GM23248 (cell line): Measurements from ENCODE around the gene GNAS-AS1.

Source experiments
- EZH2 ChIP-seq: fragments of 200-600 bp; sonication (generic); IDR thresholded peaks from 2 replicates; pipeline ENCODE4 v1.6.1; 2018; ENCODE audit warnings: antibody characterized with exemption, mild to moderate bottlenecking; ENCODE audit not compliant: insufficient read depth, poor library complexity, severe bottlenecking
- EZH2phosphoT487 ChIP-seq: fragments of 200-600 bp; sonication (generic); IDR thresholded peaks from 2 replicates; pipeline ENCODE4 v1.6.1; 2018; ENCODE audit warnings: antibody characterized with exemption, moderate library complexity, mild to moderate bottlenecking, low read depth; ENCODE audit not compliant: insufficient read depth

DNA sequence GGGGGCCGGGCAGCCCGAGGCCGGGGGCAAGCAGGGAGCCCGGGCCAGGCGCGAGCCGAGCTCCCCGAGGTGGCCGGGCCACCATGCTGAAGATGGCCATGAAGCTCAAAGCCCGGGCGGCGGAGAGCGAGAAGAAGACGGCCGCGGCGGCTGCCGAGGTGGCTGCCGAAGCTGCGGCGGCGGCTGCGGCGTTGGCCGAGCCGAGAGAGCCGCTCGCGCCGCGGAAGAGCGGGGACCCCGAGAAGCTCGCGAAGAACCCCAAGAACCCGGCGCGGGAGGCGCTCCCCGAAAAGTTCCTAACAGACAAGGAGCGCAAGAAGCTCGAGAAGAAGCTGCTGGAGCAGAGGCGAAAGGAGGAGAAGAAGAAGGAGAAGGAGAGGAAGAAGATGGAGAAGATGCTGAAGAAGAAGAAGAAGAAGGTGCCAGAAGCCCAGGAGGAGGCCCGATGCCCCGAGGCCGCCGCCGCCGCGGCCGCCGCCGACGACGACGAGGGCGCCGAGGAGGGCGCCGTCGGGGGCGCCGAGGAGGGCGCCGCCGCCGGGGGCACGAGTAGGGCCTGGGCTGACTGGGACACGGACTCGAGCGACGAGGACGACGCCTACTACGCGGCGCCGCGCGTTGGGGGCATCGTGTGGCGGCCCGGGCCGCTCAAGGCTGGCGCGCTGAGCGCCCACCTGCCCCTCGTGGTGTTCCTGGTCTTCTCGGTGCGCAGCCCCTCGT lies 39.3 kb upstream of the GNAS-AS1 start:
- TF ChIP-seq EZH2 (no peak), EZH2phosphoT487 (no peak)
